ENCODE measurements around the gene TGFA. TPM values are rescaled to one million over a fixed set of nuclear protein-coding genes. Genes with fewer than 3 reads are reported as not detected.

The TGFA gene
- total RNA-seq, 1 experiment from 2014 or later: 1.7 TPM

DNA sequence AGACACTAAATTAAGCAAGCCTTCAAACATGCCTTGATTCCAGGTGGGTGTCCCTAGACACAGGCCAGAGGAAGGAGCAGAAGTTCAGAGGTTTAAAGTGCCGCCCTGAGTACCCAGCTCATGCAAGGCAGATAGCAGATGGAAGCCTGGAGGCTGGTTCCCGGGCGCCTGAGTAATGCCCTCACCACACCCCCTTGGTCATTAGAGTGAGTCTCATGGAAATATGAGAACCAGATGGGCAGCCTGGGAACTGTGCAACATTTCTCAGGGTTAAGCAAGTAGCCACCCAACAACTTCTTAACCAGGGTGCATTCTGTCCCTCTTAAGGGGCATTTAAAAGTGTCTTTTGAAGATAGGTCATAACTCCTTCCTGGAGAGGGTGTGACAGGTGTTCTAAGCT, 44.1 kb downstream of the TGFA start:
- BruUV-seq (replicated peaks): no TSS peak
- CTCF ChIA-PET: no interaction called here
- H3K27ac ChIP-seq (ENCODE audit: low read length): no peak overlapping the region
- TF ChIP-seq SIN3A (IDR thresholded peaks at IDR 0.05; ENCODE audit: borderline replicate concordance, insufficient read depth, low read depth, low read length) (no peak), TCF7L2 (IDR thresholded peaks at IDR 0.05; ENCODE audit: low read depth, low read length) (no peak)
- TF ChIP-seq, protein P1, sequence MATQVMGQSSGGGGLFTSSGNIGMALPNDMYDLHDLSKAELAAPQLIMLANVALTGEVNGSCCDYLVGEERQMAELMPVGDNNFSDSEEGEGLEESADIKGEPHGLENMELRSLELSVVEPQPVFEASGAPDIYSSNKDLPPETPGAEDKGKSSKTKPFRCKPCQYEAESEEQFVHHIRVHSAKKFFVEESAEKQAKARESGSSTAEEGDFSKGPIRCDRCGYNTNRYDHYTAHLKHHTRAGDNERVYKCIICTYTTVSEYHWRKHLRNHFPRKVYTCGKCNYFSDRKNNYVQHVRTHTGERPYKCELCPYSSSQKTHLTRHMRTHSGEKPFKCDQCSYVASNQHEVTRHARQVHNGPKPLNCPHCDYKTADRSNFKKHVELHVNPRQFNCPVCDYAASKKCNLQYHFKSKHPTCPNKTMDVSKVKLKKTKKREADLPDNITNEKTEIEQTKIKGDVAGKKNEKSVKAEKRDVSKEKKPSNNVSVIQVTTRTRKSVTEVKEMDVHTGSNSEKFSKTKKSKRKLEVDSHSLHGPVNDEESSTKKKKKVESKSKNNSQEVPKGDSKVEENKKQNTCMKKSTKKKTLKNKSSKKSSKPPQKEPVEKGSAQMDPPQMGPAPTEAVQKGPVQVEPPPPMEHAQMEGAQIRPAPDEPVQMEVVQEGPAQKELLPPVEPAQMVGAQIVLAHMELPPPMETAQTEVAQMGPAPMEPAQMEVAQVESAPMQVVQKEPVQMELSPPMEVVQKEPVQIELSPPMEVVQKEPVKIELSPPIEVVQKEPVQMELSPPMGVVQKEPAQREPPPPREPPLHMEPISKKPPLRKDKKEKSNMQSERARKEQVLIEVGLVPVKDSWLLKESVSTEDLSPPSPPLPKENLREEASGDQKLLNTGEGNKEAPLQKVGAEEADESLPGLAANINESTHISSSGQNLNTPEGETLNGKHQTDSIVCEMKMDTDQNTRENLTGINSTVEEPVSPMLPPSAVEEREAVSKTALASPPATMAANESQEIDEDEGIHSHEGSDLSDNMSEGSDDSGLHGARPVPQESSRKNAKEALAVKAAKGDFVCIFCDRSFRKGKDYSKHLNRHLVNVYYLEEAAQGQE (IDR thresholded peaks at IDR 0.05; ENCODE audit: insufficient read depth in 1 of 2, low read depth in 2 of 2, low read length in 1 of 2): no peak
- TF ChIP-seq, protein P2, sequence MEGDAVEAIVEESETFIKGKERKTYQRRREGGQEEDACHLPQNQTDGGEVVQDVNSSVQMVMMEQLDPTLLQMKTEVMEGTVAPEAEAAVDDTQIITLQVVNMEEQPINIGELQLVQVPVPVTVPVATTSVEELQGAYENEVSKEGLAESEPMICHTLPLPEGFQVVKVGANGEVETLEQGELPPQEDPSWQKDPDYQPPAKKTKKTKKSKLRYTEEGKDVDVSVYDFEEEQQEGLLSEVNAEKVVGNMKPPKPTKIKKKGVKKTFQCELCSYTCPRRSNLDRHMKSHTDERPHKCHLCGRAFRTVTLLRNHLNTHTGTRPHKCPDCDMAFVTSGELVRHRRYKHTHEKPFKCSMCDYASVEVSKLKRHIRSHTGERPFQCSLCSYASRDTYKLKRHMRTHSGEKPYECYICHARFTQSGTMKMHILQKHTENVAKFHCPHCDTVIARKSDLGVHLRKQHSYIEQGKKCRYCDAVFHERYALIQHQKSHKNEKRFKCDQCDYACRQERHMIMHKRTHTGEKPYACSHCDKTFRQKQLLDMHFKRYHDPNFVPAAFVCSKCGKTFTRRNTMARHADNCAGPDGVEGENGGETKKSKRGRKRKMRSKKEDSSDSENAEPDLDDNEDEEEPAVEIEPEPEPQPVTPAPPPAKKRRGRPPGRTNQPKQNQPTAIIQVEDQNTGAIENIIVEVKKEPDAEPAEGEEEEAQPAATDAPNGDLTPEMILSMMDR (IDR thresholded peaks at IDR 0.05): no peak
- H3K4me1 ChIP-seq (ENCODE audit: control insufficient read depth, insufficient read depth, low read length): no peaks in the 10 kb centered on the region
- H3K4me3 ChIP-seq (ENCODE audit: low read depth in 2 of 2, low read length in 2 of 2): no peak overlapping the region
- POLR2A ChIA-PET: no interaction called here
- peaks cover 2% of the 10 kb centered on the region; the same call in 1 of the 2 replicates for H3K27me3 ChIP-seq (ENCODE audit: control insufficient read depth, insufficient read depth, low read length)
- in situ Hi-C loops (cut with HindIII; ENCODE audit: low pct_unique_long_range_greater_than_20kb, low sequenced_read_pairs): no loop called here
- intact Hi-C loops (cut with micrococcal nuclease; ENCODE audit: unreplicated experiment): no loop called here
- no peaks in the 10 kb centered on the region for H3K9me3 ChIP-seq (ENCODE audit: control insufficient read depth, insufficient read depth, low read depth, low read length)
- ATAC-seq: no peak
- no peaks in the 10 kb centered on the region for H3K36me3 ChIP-seq (ENCODE audit: control insufficient read depth, insufficient read depth, low read length)
- no peak for DNase-seq (ENCODE audit: low read depth, low spot score)

DNA sequence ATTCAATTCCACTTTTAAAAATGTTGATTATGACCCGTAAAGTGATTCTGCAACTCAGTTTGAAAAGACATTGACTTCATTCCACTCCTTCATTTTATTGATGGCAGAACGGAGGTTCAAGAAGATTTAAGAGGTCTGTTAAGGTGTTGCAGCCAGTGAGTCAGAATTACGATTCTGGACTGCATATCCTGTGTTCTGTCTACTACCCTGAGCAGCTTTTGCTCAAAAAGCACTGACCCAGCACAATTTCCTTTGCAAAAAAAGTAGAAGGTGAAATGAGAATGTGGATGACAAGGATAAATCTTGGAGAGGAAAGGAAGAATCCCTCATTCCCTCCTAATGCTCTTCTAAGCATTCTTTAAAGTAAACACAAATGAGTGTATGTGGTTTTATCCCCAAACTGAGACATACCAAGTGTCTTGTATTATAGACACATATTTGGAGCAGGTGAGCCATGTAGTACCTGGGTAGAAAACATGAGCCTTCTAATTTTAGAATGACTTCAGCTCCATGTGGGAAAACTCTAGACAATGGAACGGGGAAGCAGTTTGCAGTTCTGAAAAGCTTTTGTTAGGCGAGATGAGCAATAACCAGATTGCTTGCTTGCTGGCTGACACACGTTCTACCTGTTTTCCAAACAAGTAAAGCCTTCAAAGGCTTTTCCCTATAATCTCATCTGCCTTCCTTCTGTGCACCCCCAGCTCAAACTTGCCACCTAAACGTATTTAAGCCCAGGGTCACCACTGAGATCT, 44.7 kb downstream of the TGFA start:
- H3K4me3 ChIP-seq (ENCODE audit: low read depth in 2 of 2, low read length in 2 of 2): no peak overlapping the region
- H3K27ac ChIP-seq (ENCODE audit: low read length): no peak overlapping the region
- intact Hi-C loops (cut with micrococcal nuclease; ENCODE audit: unreplicated experiment) (no loop called here), in situ Hi-C loops (cut with HindIII; ENCODE audit: low pct_unique_long_range_greater_than_20kb, low sequenced_read_pairs) (no loop called here)
- DNase-seq (ENCODE audit: low read depth, low spot score) (no peak), ATAC-seq (no peak)
- no peaks in the 10 kb centered on the region for H3K4me1 ChIP-seq (ENCODE audit: control insufficient read depth, insufficient read depth, low read length)
- H3K9me3 ChIP-seq (ENCODE audit: control insufficient read depth, insufficient read depth, low read depth, low read length): no peaks in the 10 kb centered on the region
- TF ChIP-seq, protein P2 (IDR thresholded peaks at IDR 0.05): no peak
- TF ChIP-seq POLR2AphosphoS5 (IDR thresholded peaks at IDR 0.05; ENCODE audit: low read depth, low read length): no peak
- no peak for TF ChIP-seq TCF7L2 (IDR thresholded peaks at IDR 0.05; ENCODE audit: low read depth, low read length)
- no peak for TF ChIP-seq SIN3A (IDR thresholded peaks at IDR 0.05; ENCODE audit: borderline replicate concordance, insufficient read depth, low read depth, low read length)
- TF ChIP-seq, protein P1 (IDR thresholded peaks at IDR 0.05; ENCODE audit: insufficient read depth in 1 of 2, low read depth in 2 of 2, low read length in 1 of 2): no peak
- ChIA-PET CTCF (no interaction called here), POLR2A (no interaction called here)
- H3K27me3 ChIP-seq (ENCODE audit: control insufficient read depth, insufficient read depth, low read length): peaks cover 2% of the 10 kb centered on the region; the same call in 1 of the 2 replicates
- BruUV-seq (replicated peaks): no TSS peak
- no peaks in the 10 kb centered on the region for H3K36me3 ChIP-seq (ENCODE audit: control insufficient read depth, insufficient read depth, low read length)
